Measurements from ENCODE around the gene STRAP. TPM values are rescaled to one million over a fixed set of nuclear protein-coding genes. Genes with fewer than 3 reads are reported as not detected.

Gene STRAP
- total and polyA plus RNA-seq, 10 of the 15 experiments (the other 5 are each of a cell fraction or from before 2014, with no cell fraction given), result 64.3 to 281 (median 119) TPM

GRCh38 chr12:15893260-15893659, 11.1 kb downstream of the STRAP start (continued):
- no peak for TF ChIP-seq NFYB (IDR thresholded peaks at IDR 0.05; ENCODE audit: insufficient read depth, low read depth, low read length)
- no peak for TF ChIP-seq RFX5 (IDR thresholded peaks at IDR 0.05; ENCODE audit: low read depth, low read length)
- TF ChIP-seq KDM1A (IDR thresholded peaks at IDR 0.05; ENCODE audit: borderline replicate concordance), result no peak
- no peak for TF ChIP-seq FOXK2 (IDR thresholded peaks at IDR 0.05)

GRCh38 chr12:15896867-15897266, 14.7 kb downstream of the STRAP start:
- no peaks in the 10 kb centered on the region for H3K9me3 ChIP-seq (replicated peaks; ENCODE audit: control insufficient read depth, insufficient read depth, low read length)
- H3K36me3 ChIP-seq (ENCODE audit: control insufficient read depth in 2 of 2, insufficient read depth in 2 of 2, low read length in 1 of 2), result peaks cover 4 to 26% of the 10 kb centered on the region in 2 experiments
- ATAC-seq (no peak; the same call in 2 of the 3 replicates), FAIRE-seq (no peak), DNase-seq (ENCODE audit: low read depth, low spot score) (no peak)
- H3K27me3 ChIP-seq (replicated peaks in 1 of 2; ENCODE audit: control insufficient read depth in 2 of 2, insufficient read depth in 2 of 2, low read length in 1 of 2), result no peaks in the 10 kb centered on the region
- H3K4me1 ChIP-seq (ENCODE audit: control insufficient read depth, insufficient read depth, low read length), result no peaks in the 10 kb centered on the region
- in situ Hi-C loops (cut with MboI), result loop anchor here (25.0 kb wide), 1 partner anchor 1110 kb away; no protein-coding TSS in a partner anchor
- no TSS peak for BruUV-seq (replicated peaks)
- SMC1A ChIA-PET (ENCODE audit: uncharacterized antibody, unreplicated experiment), result interaction anchor here (0.6 to 3.5 kb wide), 16 partner anchors 8 to 374 kb away, joined by 3 to 56 read pairs (median 6); partner anchors contain the start of genes DERA and STRAP
- no peak overlapping the region for H2AFZ ChIP-seq (ENCODE audit: control insufficient read depth, low read depth, low read length)
- H3K27ac ChIP-seq (ENCODE audit: control insufficient read depth, insufficient read depth), result no peak overlapping the region
- RAD21 ChIA-PET (ENCODE audit: unreplicated experiment), result interaction anchor here (0.6 to 5.3 kb wide), 8 partner anchors 9 to 365 kb away, joined by 3 to 42 read pairs (median 4); partner anchors contain the start of gene DERA
- H4K20me1 ChIP-seq (ENCODE audit: control insufficient read depth, insufficient read depth), result no peaks in the 10 kb centered on the region
- no peak overlapping the region for H3K9ac ChIP-seq (ENCODE audit: control insufficient read depth, insufficient read depth, low read length)
- CTCF ChIA-PET, result interaction anchor here (0.7 to 7.0 kb wide), 16 partner anchors 8 to 364 kb away, joined by 3 to 115 read pairs (median 6); partner anchors contain the start of gene DERA
- H3K79me2 ChIP-seq (ENCODE audit: control insufficient read depth, insufficient read depth, low read length), result no peaks in the 10 kb centered on the region
- POLR2A ChIA-PET, result interaction anchor here (1.1 kb wide), 1 partner anchor 14 kb away, joined by 3 read pairs; the partner anchor contains the start of gene DERA
- intact Hi-C loops (cut with micrococcal nuclease; ENCODE audit: unreplicated experiment), result no loop called here
- no peak overlapping the region for H3K4me2 ChIP-seq (ENCODE audit: control insufficient read depth, insufficient read depth)
- H3K4me3 ChIP-seq, result no peak overlapping the region
- WGBS (ENCODE audit: insufficient coverage, insufficient replicate concordance, low lambda C conversion rate, missing lambda C conversion rate), result 100% methylated on average over 1 of the region's 1 CpG
- TF ChIP-seq EZH2 (IDR thresholded peaks at IDR 0.05; ENCODE audit: borderline replicate concordance, control insufficient read depth, low read depth, low read length) (no peak), CHD4 (IDR thresholded peaks at IDR 0.05) (no peak), BCLAF1 (IDR thresholded peaks at IDR 0.05) (no peak), RBBP5 (conservative IDR thresholded peaks at IDR 0.05) (no peak), CHD1 (IDR thresholded peaks at IDR 0.05; ENCODE audit: low read depth, low read length) (no peak), IKZF2 (IDR thresholded peaks at IDR 0.05) (no peak), GABPA (IDR thresholded peaks at IDR 0.05; ENCODE audit: low read depth) (no peak), SRF (IDR thresholded peaks at IDR 0.05; ENCODE audit: low read depth in 2 of 2, low read length in 2 of 2) (no peak), MXI1 (IDR thresholded peaks at IDR 0.05; ENCODE audit: low read depth, low read length) (no peak), ZBTB33 (IDR thresholded peaks at IDR 0.05) (no peak), NKRF (conservative IDR thresholded peaks at IDR 0.05) (no peak), POLR2AphosphoS5 (IDR thresholded peaks at IDR 0.05; ENCODE audit: low read length) (no peak)

Data from GM12878 (cell line).